ENCODE data around the gene FAM111A.

DNA sequence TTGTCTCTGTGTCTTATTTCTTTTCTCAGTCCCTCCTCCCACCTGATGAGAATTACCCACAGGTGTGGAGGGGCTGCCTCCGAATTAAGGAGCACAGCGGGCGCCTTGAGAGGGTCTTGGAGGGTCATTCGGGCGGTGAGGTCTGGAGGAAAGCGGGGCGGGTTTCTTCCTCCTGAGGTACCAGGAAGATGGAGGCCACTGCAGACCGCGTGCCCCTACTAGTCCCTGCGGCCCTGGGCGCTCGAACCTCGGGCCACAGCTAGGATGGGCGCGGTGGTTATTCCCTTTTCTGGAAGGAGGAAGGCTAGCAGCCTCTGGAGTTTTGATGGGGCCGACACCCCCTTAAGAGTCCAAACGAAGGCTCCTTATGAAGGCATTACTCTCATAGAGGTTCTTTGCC lies 5.5 kb upstream of the FAM111A start:
- TF ChIP-seq POLR2A (IDR thresholded peaks at IDR 0.05; ENCODE audit: low read depth, low read length), result no peak
- TF ChIP-seq RELA (IDR thresholded peaks at IDR 0.05; ENCODE audit: borderline replicate concordance, partially characterized antibody), result no peak
- no peak for TF ChIP-seq EZH2 (IDR thresholded peaks at IDR 0.05; ENCODE audit: borderline replicate concordance, control insufficient read depth, low read depth, low read length)
- no peak for TF ChIP-seq CTCF (IDR thresholded peaks at IDR 0.05 in 2 of 3, conservative IDR thresholded peaks at IDR 0.05 in 1 of 3; ENCODE audit: control insufficient read depth in 2 of 3, extremely low read depth in 1 of 3, insufficient read depth in 1 of 3, low read depth in 3 of 3, low read length in 3 of 3)
- TF ChIP-seq ESRRA (IDR thresholded peaks at IDR 0.05; ENCODE audit: low read length), result no peak
- no peak for TF ChIP-seq FOXK2 (IDR thresholded peaks at IDR 0.05)
- TF ChIP-seq CBFB (IDR thresholded peaks at IDR 0.05; ENCODE audit: low read depth), result no peak
- TF ChIP-seq FOXM1 (IDR thresholded peaks at IDR 0.05; ENCODE audit: low read depth, low read length), result no peak
- no peak for TF ChIP-seq NBN (IDR thresholded peaks at IDR 0.05)
- TF ChIP-seq POU2F2 (IDR thresholded peaks at IDR 0.05; ENCODE audit: borderline replicate concordance, low read depth, low read length), result no peak

Measured in GM12878 (cell line).